ENCODE results near the gene ZNF415.

Gene ZNF415

DNA sequence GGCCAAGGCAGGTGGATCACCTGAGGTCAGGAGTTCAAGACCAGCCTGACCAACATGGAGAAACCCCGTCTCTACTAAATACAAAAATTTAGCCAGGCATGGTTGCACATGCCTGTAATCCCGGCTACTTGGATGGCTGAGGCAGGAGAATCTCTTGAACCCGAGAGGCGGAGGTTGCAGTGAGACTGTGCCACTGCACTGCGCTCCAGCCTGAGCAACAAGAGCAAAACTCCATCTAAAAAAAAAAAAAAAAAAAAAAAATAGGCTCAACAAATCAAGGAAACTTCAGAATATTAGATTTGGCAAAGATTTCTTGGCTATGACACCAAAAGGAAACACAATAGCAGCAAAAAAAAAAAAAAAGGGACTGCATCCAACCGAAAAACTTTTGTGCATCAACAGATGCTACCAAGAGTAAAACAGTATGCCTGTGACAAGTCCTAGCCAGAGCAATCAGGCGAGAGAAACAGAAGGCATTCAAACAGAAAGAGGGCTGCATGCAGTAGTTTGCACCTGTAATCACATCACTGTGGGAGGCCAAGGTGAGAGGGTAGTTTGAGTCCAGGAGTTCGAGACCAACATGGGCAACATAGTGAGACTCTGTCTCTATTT, 53.3 kb downstream of the ZNF415 start:
- Histone ChIP-seq H3K4me3 (ENCODE audit: low read depth, low read length) (no peak overlapping the region), H3K27me3 (replicated peaks) (no peaks in the 10 kb centered on the region), H3K27ac (no peak overlapping the region), H3K36me3 (replicated peaks) (peaks cover 33% of the 10 kb centered on the region)
- in situ Hi-C loops (cut with HindIII; ENCODE audit: low pct_ligation_motif_present, low sequenced_read_pairs): no loop called here
- TF ChIP-seq CTCF (IDR thresholded peaks at IDR 0.05; ENCODE audit: low read depth, low read length, missing control alignments): no peak
- DNase-seq: no peak

DNA sequence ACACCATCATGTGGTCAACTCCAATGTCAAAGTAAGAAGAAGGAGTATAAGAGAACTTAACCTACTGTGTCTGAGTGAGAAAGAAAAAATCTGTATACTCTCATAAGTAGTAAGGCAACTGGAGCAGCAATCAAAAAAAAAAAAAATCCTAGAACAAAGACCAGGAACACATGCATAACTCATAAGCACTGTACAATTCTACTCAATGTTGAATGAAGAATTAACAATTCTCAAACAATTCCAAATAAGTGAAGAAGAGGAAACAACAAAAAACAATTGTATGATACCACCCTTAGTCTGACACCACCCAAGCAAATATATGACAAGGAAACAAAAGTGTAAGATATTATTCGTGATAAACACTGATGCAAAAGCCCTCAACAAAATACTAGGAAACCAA, 54.0 kb downstream of the ZNF415 start:
- peaks cover 33% of the 10 kb centered on the region for H3K36me3 ChIP-seq (replicated peaks)
- DNase-seq: no peak
- H3K27me3 ChIP-seq (replicated peaks): no peaks in the 10 kb centered on the region
- TF ChIP-seq CTCF (IDR thresholded peaks at IDR 0.05; ENCODE audit: low read depth, low read length, missing control alignments): no peak
- H3K4me3 ChIP-seq (ENCODE audit: low read depth, low read length): no peak overlapping the region
- in situ Hi-C loops (cut with HindIII; ENCODE audit: low pct_ligation_motif_present, low sequenced_read_pairs): no loop called here
- H3K27ac ChIP-seq: no peak overlapping the region

DNA sequence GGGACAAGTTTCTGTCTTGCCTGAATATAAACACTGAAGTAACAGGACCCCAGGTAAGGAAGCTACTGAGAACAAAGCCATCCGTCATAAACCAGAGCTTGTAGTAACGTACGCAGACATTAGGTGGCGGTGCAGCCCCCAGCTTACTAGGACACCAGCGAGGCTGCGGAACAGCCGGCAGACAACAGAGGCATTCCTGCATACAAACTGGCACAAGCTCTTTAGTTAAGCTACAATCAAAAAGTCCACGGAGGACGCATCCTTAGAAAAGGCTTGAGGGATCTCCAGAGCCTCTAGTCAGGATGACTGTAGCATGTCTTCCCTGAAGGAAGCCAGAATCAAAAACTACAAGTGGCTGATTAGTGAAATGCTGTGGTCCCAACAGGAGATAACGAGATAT, 55.7 kb downstream of the ZNF415 start:
- H3K27me3 ChIP-seq (replicated peaks): no peaks in the 10 kb centered on the region
- H3K36me3 ChIP-seq (replicated peaks): peaks cover 39% of the 10 kb centered on the region
- peak; percentile 79 for TF ChIP-seq CTCF (IDR thresholded peaks at IDR 0.05; ENCODE audit: low read depth, low read length, missing control alignments)
- peak; percentile 60 for DNase-seq
- H3K4me3 ChIP-seq (ENCODE audit: low read depth, low read length): no peak overlapping the region
- no peak overlapping the region for H3K27ac ChIP-seq
- in situ Hi-C loops (cut with HindIII; ENCODE audit: low pct_ligation_motif_present, low sequenced_read_pairs): no loop called here

GRCh38 chr19:53068834-53069233, 63.9 kb downstream of the ZNF415 start:
- TF ChIP-seq CTCF (IDR thresholded peaks at IDR 0.05; ENCODE audit: low read depth, low read length, missing control alignments): no peak
- no peak overlapping the region for H3K27ac ChIP-seq
- no peak for DNase-seq
- in situ Hi-C loops (cut with HindIII; ENCODE audit: low pct_ligation_motif_present, low sequenced_read_pairs): no loop called here
- no peaks in the 10 kb centered on the region for H3K27me3 ChIP-seq (replicated peaks)
- no peak overlapping the region for H3K4me3 ChIP-seq (ENCODE audit: low read depth, low read length)
- H3K36me3 ChIP-seq (replicated peaks): peaks cover 67% of the 10 kb centered on the region

DNA sequence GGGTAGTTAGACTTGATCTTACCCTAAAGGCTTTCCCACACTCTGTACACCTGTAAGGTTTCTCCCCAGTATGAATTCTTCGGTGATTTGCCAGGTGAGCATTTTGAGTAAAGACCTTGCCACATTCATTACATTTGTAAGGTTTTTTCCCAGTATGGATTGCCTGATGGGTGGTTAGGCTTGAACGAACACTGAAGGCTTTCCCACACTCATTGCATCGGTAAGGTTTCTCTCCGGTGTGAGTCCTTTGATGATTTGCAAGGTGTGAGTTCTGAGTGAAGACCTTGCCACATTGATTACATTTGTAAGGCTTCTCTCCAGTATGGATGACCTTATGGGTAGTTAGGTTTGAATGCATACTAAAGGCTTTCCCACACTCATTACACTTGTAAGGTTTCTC, 64.5 kb downstream of the ZNF415 start:
- no peak for DNase-seq
- H3K36me3 ChIP-seq (replicated peaks): peaks cover 61% of the 10 kb centered on the region
- H3K27ac ChIP-seq: no peak overlapping the region
- H3K27me3 ChIP-seq (replicated peaks): no peaks in the 10 kb centered on the region
- in situ Hi-C loops (cut with HindIII; ENCODE audit: low pct_ligation_motif_present, low sequenced_read_pairs): no loop called here
- no peak for TF ChIP-seq CTCF (IDR thresholded peaks at IDR 0.05; ENCODE audit: low read depth, low read length, missing control alignments)
- H3K4me3 ChIP-seq (ENCODE audit: low read depth, low read length): no peak overlapping the region
